ENCODE data around the gene SHISA5. TPM values are rescaled to one million over a fixed set of nuclear protein-coding genes. Genes with fewer than 3 reads are reported as not detected.
A peak's percentile ranks its signal among the peaks of the same experiment; 100 is the strongest.
"Not testable (repeated sequence)": the region's sequence is repeated elsewhere in the genome, so short reads cannot be mapped to it uniquely, and the experiment has no call there.

The SHISA5 gene
- total RNA-seq, 1 donor from 2014 or later = 69.5 TPM

DNA sequence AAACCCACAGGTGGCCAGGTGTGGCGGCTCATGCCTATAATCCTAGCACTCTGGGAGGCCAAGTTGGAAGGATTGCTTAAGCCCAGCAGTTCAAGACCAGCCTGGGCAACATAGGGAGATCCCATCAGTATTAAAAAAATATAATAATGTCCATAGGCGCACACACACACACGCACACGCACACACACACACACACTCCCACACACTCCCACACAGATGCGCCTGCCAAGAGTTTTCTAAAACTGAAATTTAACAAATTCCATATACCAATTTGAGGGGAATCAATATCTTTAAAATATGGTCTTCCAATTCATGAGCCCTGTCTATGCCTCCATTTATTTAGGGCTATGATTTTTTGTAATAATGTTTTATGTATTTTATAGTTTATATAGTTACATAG lies 17.0 kb downstream of the SHISA5 start:
- no peak overlapping the region for H3K4me3 Mint-ChIP-seq (ENCODE audit: low read depth)
- no peaks in the 10 kb centered on the region for H3K9me3 Mint-ChIP-seq
- no peak for DNase-seq (ENCODE audit: low spot score)
- H3K36me3 Mint-ChIP-seq (ENCODE audit: low read depth) = peaks cover 11% of the 10 kb centered on the region
- no peaks in the 10 kb centered on the region for H3K4me1 Mint-ChIP-seq (ENCODE audit: low read depth)
- intact Hi-C loops (cut with micrococcal nuclease) = no loop called here
- no peak overlapping the region for H3K27ac Mint-ChIP-seq
- H3K27me3 Mint-ChIP-seq (ENCODE audit: low read depth) = no peaks in the 10 kb centered on the region

GRCh38 chr3:48482822-48483221 lies 21.2 kb downstream of the SHISA5 start:
- intact Hi-C loops (cut with micrococcal nuclease); H3K9me3 Mint-ChIP-seq; H3K4me3 Mint-ChIP-seq (ENCODE audit: low read depth); H3K36me3 Mint-ChIP-seq (ENCODE audit: low read depth); H3K27ac Mint-ChIP-seq; DNase-seq (ENCODE audit: low spot score); H3K27me3 Mint-ChIP-seq (ENCODE audit: low read depth): not testable (repeated sequence)
- peaks cover 17% of the 10 kb centered on the region for H3K4me1 Mint-ChIP-seq (ENCODE audit: low read depth)

DNA sequence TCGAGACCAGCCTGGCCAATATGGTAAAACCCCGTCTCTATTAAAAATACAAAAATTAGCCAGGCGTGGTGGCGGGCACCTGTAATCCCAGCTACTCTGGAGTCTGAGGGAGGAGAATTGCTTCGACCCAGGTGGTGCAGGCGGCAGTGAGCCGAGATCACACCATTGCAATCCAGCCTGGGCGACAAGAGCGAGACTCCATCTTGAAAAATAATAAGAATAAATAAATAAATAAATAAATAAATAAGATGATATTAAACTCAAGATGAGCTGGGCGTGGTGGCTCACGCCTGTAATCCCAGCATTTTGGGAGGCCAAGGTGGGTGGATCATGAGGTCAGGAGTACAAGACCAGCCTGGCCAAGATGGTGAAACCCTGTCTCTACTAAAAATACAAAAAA lies 23.1 kb downstream of the SHISA5 start:
- intact Hi-C loops (cut with micrococcal nuclease); H3K4me3 Mint-ChIP-seq (ENCODE audit: low read depth); H3K36me3 Mint-ChIP-seq (ENCODE audit: low read depth); H3K27ac Mint-ChIP-seq; DNase-seq (ENCODE audit: low spot score); H3K9me3 Mint-ChIP-seq; H3K27me3 Mint-ChIP-seq (ENCODE audit: low read depth): not testable (repeated sequence)
- H3K4me1 Mint-ChIP-seq (ENCODE audit: low read depth) = peaks cover 21% of the 10 kb centered on the region

DNA sequence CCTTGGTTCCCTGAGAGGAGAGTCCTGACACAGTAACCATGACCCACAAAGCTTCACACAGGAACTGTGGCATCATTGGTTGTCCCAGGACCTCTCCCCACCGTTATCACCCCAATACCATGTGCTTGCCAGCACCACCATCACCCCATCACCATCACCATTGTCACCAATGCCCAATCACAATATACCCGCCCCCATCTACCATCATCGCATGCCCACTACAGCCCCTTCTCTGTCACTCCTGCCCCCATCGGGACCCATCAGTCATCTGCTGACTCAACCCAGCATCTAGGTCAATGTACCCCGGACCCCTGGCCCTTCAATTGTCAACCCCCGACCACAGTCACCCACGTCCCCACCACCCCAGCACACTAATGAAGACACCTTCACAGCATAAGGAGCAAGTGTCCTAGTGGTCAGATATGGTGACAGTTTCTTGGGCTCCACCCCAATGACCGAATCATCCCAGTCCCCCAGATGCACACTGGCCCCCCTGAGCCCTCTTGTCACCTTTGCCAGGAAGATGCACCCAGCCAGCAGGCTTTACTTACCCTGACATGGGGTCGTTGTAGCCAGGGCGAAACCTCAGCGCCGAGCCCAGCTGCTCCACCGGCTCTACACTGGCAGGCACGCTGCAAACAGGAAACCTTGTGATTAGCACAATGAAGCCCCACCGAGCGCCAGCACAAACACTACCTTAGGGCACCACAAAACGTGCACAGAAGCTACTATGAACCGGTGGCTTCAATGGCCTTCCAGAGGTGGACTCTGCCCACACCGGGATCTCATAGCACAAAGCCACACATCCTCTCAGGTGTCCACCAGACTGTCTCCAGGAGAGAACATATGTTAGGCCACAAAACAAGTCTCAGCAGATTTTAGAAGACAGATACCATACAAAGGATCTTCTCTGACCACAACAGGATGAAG lies 25.1 kb downstream of the SHISA5 start:
- peaks cover 30% of the 10 kb centered on the region for H3K4me1 Mint-ChIP-seq (ENCODE audit: low read depth)
- peak overlapping the region; percentile 77 for H3K4me3 Mint-ChIP-seq (ENCODE audit: low read depth)
- intact Hi-C loops (cut with micrococcal nuclease) = loop anchor here (10.0 kb wide), 1 partner anchor 156 kb away; the partner anchor contains the start of gene SLC26A6
- peaks cover 16% of the 10 kb centered on the region for H3K36me3 Mint-ChIP-seq (ENCODE audit: low read depth)
- no peaks in the 10 kb centered on the region for H3K27me3 Mint-ChIP-seq (ENCODE audit: low read depth)
- H3K9me3 Mint-ChIP-seq = no peaks in the 10 kb centered on the region
- H3K27ac Mint-ChIP-seq = peak overlapping the region; percentile 94
- peak; percentile 68 for DNase-seq (ENCODE audit: low spot score)

DNA sequence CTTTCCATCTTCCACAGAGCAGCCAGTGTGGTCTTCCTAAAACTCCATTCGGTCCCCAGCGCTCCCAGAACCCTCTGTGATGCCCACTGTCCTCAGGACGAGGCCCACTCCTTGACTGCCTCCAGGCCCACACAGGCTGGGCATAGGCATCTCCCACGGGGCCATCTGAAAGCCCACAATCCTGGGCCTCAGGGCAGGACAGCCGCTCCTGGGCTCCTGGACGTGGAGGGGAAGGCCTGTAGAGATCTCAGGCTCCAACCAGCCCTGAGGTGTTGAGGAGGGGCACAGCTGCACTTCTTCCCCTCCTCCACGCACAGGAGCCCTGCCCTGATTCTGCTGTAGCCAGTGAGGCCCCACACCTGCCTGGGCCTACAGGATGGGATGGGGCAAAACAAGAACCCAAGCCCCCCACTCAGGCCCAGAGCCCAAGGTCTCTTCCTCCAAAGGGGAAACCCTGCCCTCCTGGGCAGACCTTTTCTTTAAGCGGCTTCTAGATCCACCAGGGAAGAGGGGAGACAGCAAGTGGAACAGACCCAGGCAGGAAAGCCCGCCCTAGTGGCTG lies 25.9 kb downstream of the SHISA5 start:
- intact Hi-C loops (cut with micrococcal nuclease) = loop anchor here (10.0 kb wide), 1 partner anchor 157 kb away; the partner anchor contains the start of gene SLC26A6
- DNase-seq (ENCODE audit: low spot score) = no peak
- H3K9me3 Mint-ChIP-seq = no peaks in the 10 kb centered on the region
- peaks cover 37% of the 10 kb centered on the region for H3K4me1 Mint-ChIP-seq (ENCODE audit: low read depth)
- peak overlapping the region; percentile 77 for H3K4me3 Mint-ChIP-seq (ENCODE audit: low read depth)
- H3K27me3 Mint-ChIP-seq (ENCODE audit: low read depth) = no peaks in the 10 kb centered on the region
- peaks cover 16% of the 10 kb centered on the region for H3K36me3 Mint-ChIP-seq (ENCODE audit: low read depth)
- peak overlapping the region; percentile 94 for H3K27ac Mint-ChIP-seq

GRCh38 chr3:48476426-48477053 lies 27.4 kb downstream of the SHISA5 start:
- no peak overlapping the region for H3K4me3 Mint-ChIP-seq (ENCODE audit: low read depth)
- peaks cover 44% of the 10 kb centered on the region for H3K4me1 Mint-ChIP-seq (ENCODE audit: low read depth)
- no peaks in the 10 kb centered on the region for H3K27me3 Mint-ChIP-seq (ENCODE audit: low read depth)
- H3K9me3 Mint-ChIP-seq = no peaks in the 10 kb centered on the region
- DNase-seq (ENCODE audit: low spot score) = no peak
- intact Hi-C loops (cut with micrococcal nuclease) = loop anchor here (10.0 kb wide), 1 partner anchor 158 kb away; the partner anchor contains the start of gene SLC26A6
- H3K36me3 Mint-ChIP-seq (ENCODE audit: low read depth) = peaks cover 16% of the 10 kb centered on the region
- no peak overlapping the region for H3K27ac Mint-ChIP-seq

GRCh38 chr3:48475188-48475587 lies 28.8 kb downstream of the SHISA5 start:
- H3K27ac Mint-ChIP-seq = peak overlapping the region; percentile 70
- DNase-seq (ENCODE audit: low spot score) = no peak
- intact Hi-C loops (cut with micrococcal nuclease) = loop anchor here (10.0 kb wide), 1 partner anchor 160 kb away; the partner anchor contains the start of gene SLC26A6
- H3K27me3 Mint-ChIP-seq (ENCODE audit: low read depth) = no peaks in the 10 kb centered on the region
- H3K9me3 Mint-ChIP-seq = no peaks in the 10 kb centered on the region
- H3K4me3 Mint-ChIP-seq (ENCODE audit: low read depth) = no peak overlapping the region
- H3K36me3 Mint-ChIP-seq (ENCODE audit: low read depth) = peaks cover 16% of the 10 kb centered on the region
- H3K4me1 Mint-ChIP-seq (ENCODE audit: low read depth) = peaks cover 43% of the 10 kb centered on the region

DNA sequence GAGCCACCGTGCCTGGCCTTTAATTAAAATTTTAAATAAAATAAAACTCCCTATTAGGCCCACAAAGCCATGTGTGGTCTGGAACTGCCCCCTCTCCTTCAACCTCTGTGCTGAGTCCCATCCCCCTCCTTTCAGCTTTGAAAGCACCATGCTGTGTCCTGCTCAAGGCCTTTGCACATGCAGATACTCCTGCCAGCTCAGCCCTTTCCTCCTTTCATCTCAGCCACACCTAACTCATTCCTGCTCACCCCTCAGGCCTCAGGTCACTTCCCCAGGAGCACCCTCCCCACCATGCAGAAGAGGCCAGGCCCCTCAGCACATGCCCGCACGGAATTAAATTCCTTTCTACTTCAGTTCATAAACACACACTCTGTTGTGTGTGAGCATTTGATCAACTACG lies 29.4 kb downstream of the SHISA5 start:
- no peak for DNase-seq (ENCODE audit: low spot score)
- intact Hi-C loops (cut with micrococcal nuclease) = loop anchor here (10.0 kb wide), 1 partner anchor 160 kb away; the partner anchor contains the start of gene SLC26A6
- H3K4me3 Mint-ChIP-seq (ENCODE audit: low read depth) = peak overlapping the region; percentile 4
- H3K36me3 Mint-ChIP-seq (ENCODE audit: low read depth) = peaks cover 20% of the 10 kb centered on the region
- H3K4me1 Mint-ChIP-seq (ENCODE audit: low read depth) = peaks cover 44% of the 10 kb centered on the region
- H3K9me3 Mint-ChIP-seq = no peaks in the 10 kb centered on the region
- H3K27ac Mint-ChIP-seq = peak overlapping the region; percentile 70
- H3K27me3 Mint-ChIP-seq (ENCODE audit: low read depth) = no peaks in the 10 kb centered on the region

GRCh38 chr3:48474031-48474430 lies 29.9 kb downstream of the SHISA5 start:
- intact Hi-C loops (cut with micrococcal nuclease) = loop anchor here (10.0 kb wide), 1 partner anchor 161 kb away; the partner anchor contains the start of gene SLC26A6

GRCh38 chr3:48473617-48473952 lies 30.4 kb downstream of the SHISA5 start:
- intact Hi-C loops (cut with micrococcal nuclease) = loop anchor here (2.0 to 10.0 kb wide), 5 partner anchors 27 to 189 kb away; partner anchors contain the start of genes ATRIP, CELSR3, PFKFB4 and SHISA5
- Mint-ChIP-seq H3K4me1 (ENCODE audit: low read depth) (peaks cover 45% of the 10 kb centered on the region), H3K9me3 (no peaks in the 10 kb centered on the region)

More at GRCh38 chr3:48474031-48474430, 29.9 kb downstream of the SHISA5 start:
- Mint-ChIP-seq H3K4me1 (ENCODE audit: low read depth) (peaks cover 46% of the 10 kb centered on the region), H3K36me3 (ENCODE audit: low read depth) (peaks cover 22% of the 10 kb centered on the region)
- not testable (repeated sequence) for H3K4me3 Mint-ChIP-seq (ENCODE audit: low read depth); DNase-seq (ENCODE audit: low spot score); H3K27ac Mint-ChIP-seq; H3K27me3 Mint-ChIP-seq (ENCODE audit: low read depth); H3K9me3 Mint-ChIP-seq

GRCh38 chr3:48472923-48473616 lies 30.9 kb downstream of the SHISA5 start:
- Mint-ChIP-seq H3K27ac (peak overlapping the region; percentile 93), H3K36me3 (ENCODE audit: low read depth) (peaks cover 27% of the 10 kb centered on the region), H3K4me3 (ENCODE audit: low read depth) (peak overlapping the region; percentile 76), H3K27me3 (ENCODE audit: low read depth) (no peaks in the 10 kb centered on the region), H3K9me3 (no peaks in the 10 kb centered on the region), H3K4me1 (ENCODE audit: low read depth) (peaks cover 47% of the 10 kb centered on the region)
- DNase-seq (ENCODE audit: low spot score) = peak; percentile 95
- intact Hi-C loops (cut with micrococcal nuclease) = loop anchor here (2.0 to 10.0 kb wide), 5 partner anchors 26 to 190 kb away; partner anchors contain the start of genes ATRIP, CELSR3, PFKFB4 and SHISA5

More at GRCh38 chr3:48473617-48473952, 30.4 kb downstream of the SHISA5 start:
- DNase-seq (ENCODE audit: low spot score) = no peak
- Mint-ChIP-seq H3K4me3 (ENCODE audit: low read depth) (peak overlapping the region; percentile 76), H3K36me3 (ENCODE audit: low read depth) (peaks cover 22% of the 10 kb centered on the region), H3K27me3 (ENCODE audit: low read depth) (no peaks in the 10 kb centered on the region), H3K27ac (peak overlapping the region; percentile 93)

DNA sequence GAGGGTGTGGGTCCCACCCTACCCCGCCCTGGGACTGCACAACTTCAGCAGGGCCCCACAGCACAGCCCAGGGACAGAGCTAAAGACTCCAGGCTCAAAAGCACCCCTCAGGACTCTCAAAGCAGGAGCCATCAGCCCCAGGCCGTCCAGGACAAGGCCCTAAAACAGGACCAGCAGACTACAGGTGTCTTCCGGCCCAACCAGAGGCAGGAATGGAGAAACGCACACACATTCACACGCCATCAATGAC lies 31.4 kb downstream of the SHISA5 start:
- Mint-ChIP-seq H3K27me3 (ENCODE audit: low read depth) (no peaks in the 10 kb centered on the region), H3K4me1 (ENCODE audit: low read depth) (peaks cover 47% of the 10 kb centered on the region), H3K4me3 (ENCODE audit: low read depth) (peak overlapping the region; percentile 76), H3K27ac (peak overlapping the region; percentile 93), H3K9me3 (no peaks in the 10 kb centered on the region), H3K36me3 (ENCODE audit: low read depth) (peaks cover 32% of the 10 kb centered on the region)
- DNase-seq (ENCODE audit: low spot score) = no peak
- intact Hi-C loops (cut with micrococcal nuclease) = loop anchor here (2.0 to 10.0 kb wide), 5 partner anchors 26 to 190 kb away; partner anchors contain the start of genes ATRIP, CELSR3, PFKFB4 and SHISA5
